ENCODE data around the gene ZAP70.

DNA sequence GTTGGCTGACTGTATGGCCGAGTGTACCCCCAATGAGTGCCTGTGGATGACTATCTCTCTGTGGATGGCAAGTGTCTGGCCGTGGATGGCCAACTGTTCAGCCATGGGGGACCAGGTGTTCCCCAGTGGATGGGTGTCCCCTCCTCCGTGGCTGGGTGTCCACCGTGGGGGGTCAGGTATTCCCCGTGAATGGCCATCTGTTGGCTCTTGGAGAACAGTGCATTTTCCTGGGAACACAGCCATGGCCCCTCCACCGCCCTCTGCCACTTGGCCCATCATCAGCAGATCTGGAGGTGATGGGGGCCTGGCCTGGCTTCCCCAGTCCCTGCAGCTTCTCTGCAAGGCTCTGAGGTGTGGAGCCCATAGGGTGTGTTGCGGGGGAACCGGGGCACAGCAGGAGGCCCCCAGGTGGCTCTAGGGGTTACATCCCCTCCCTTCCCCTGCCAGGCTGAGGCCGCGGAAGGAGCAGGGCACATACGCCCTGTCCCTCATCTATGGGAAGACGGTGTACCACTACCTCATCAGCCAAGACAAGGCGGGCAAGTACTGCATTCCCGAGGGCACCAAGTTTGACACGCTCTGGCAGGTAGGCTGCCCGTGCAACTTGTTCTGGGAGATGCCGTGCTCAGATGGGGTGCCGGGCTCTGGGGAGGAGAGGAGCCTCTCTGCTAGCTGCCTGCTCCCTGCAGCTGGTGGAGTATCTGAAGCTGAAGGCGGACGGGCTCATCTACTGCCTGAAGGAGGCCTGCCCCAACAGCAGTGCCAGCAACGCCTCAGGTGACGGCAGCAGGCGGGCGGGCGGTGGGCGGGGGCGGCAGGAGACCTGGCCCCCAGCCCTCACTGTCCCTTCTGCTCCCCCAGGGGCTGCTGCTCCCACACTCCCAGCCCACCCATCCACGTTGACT is 19.3 kb downstream of the ZAP70 start:
- TF ChIP-seq, protein P1, sequence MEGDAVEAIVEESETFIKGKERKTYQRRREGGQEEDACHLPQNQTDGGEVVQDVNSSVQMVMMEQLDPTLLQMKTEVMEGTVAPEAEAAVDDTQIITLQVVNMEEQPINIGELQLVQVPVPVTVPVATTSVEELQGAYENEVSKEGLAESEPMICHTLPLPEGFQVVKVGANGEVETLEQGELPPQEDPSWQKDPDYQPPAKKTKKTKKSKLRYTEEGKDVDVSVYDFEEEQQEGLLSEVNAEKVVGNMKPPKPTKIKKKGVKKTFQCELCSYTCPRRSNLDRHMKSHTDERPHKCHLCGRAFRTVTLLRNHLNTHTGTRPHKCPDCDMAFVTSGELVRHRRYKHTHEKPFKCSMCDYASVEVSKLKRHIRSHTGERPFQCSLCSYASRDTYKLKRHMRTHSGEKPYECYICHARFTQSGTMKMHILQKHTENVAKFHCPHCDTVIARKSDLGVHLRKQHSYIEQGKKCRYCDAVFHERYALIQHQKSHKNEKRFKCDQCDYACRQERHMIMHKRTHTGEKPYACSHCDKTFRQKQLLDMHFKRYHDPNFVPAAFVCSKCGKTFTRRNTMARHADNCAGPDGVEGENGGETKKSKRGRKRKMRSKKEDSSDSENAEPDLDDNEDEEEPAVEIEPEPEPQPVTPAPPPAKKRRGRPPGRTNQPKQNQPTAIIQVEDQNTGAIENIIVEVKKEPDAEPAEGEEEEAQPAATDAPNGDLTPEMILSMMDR (IDR thresholded peaks at IDR 0.05), result no peak
- no peak for TF ChIP-seq POLR2AphosphoS5 (IDR thresholded peaks at IDR 0.05)

All from gastroesophageal sphincter (tissue), 3 donors.